ENCODE data around the gene SDK1. TPM values are rescaled to one million over a fixed set of nuclear protein-coding genes. Genes with fewer than 3 reads are reported as not detected.
"Not testable (repeated sequence)": the region's sequence is repeated elsewhere in the genome, so short reads cannot be mapped to it uniquely, and the experiment has no call there.

SDK1 gene
- total and polyA plus RNA-seq, 2 donors: 9.8 to 15.1 TPM

GRCh38 chr7:3705258-3705657, 404.2 kb downstream of the SDK1 start:
- 98% methylated on average over 1 of the region's 1 CpG for WGBS
- DNase-seq (ENCODE audit: extremely low spot score): no peak
- Histone ChIP-seq H3K4me1 (ENCODE audit: insufficient read depth) (no peaks in the 10 kb centered on the region), H3K4me3 (ENCODE audit: low read depth, low read length) (no peak overlapping the region), H3K36me3 (ENCODE audit: insufficient read depth) (no peaks in the 10 kb centered on the region), H3K27ac (ENCODE audit: low read depth) (no peak overlapping the region)

DNA sequence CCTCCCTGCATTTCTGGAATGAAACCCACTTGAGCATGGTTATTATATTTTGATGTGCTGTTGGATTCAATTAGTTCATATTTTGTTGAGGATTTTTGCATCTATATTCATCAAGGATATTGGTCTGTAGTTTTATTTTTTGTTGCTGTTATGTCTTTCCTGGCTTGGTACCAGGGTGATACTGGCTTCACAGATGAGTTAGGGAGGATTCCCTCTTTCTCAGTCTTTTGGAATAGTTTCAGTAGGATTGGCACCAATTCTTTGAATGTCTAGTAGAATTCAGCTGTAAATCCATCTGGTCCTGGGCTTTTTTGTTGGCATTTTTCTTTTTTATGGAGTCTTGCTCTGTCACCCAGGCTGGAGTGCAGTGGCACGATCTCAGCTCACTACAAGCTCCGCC, 405.0 kb downstream of the SDK1 start:
- not testable (repeated sequence) for H3K4me1 ChIP-seq (ENCODE audit: insufficient read depth); H3K27ac ChIP-seq (ENCODE audit: low read depth); H3K36me3 ChIP-seq (ENCODE audit: insufficient read depth); DNase-seq (ENCODE audit: extremely low spot score); H3K4me3 ChIP-seq (ENCODE audit: low read depth, low read length)
- WGBS: 94% methylated on average over 2 of the region's 2 CpGs

DNA sequence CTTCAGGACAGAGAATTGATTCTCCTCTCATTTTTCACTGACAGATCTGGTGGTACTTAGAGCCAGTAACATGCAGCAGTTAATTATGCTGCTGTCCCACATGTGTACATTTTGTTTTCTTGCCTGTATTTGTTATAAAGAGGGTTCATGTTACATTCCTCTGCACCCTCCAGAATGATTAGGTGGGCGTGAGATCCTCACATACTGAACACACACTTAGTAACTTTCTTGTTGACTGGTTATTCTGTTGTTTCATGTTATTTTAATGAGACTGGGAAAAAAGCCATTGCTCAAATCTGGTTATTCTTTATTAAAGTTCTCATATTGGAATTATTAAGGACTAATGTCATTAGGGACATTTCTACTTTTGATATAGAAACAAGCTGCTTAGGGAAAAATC, 409.1 kb downstream of the SDK1 start:
- no peak for DNase-seq (ENCODE audit: extremely low spot score)
- Histone ChIP-seq H3K4me1 (ENCODE audit: insufficient read depth) (no peaks in the 10 kb centered on the region), H3K4me3 (ENCODE audit: low read depth, low read length) (no peak overlapping the region), H3K36me3 (ENCODE audit: insufficient read depth) (no peaks in the 10 kb centered on the region), H3K27ac (ENCODE audit: low read depth) (no peak overlapping the region)
- WGBS: 81% methylated on average over 1 of the region's 1 CpG

- Histone ChIP-seq H3K4me3 (ENCODE audit: low read depth, low read length) (no peak overlapping the region), H3K4me1 (ENCODE audit: insufficient read depth) (no peaks in the 10 kb centered on the region), H3K36me3 (ENCODE audit: insufficient read depth) (no peaks in the 10 kb centered on the region), H3K27ac (ENCODE audit: low read depth) (no peak overlapping the region)
- no peak for DNase-seq (ENCODE audit: extremely low spot score)
- WGBS: 43% methylated on average over 5 of the region's 5 CpGs
These were observed 409.5 kb downstream of the SDK1 start for GRCh38 chr7:3710531-3710930.

DNA sequence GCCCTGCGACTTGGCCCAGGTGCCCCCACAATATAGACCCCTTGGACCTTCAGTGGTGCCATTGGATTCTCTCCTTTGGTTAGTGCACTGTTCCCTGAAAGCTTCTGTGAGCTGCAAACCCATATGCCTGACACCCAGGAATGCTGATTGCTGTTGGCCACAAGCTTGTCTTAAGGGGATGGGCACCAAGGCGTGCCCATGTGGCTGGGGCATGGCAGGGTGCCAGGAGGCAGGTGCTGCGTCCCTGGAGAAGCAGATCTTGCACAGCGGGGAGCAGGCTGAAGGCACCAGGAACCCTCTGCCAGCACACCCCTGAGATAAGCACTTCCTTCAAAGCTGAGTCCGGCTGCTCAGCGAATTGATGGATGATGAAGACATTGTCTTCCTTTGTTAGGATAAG, 411.8 kb downstream of the SDK1 start:
- H3K4me3 ChIP-seq (ENCODE audit: low read depth, low read length): no peak overlapping the region
- no peak overlapping the region for H3K27ac ChIP-seq (ENCODE audit: low read depth)
- no peak for DNase-seq (ENCODE audit: extremely low spot score)
- no peaks in the 10 kb centered on the region for H3K4me1 ChIP-seq (ENCODE audit: insufficient read depth)
- WGBS: 80% methylated on average over 6 of the region's 6 CpGs
- no peaks in the 10 kb centered on the region for H3K36me3 ChIP-seq (ENCODE audit: insufficient read depth)

DNA sequence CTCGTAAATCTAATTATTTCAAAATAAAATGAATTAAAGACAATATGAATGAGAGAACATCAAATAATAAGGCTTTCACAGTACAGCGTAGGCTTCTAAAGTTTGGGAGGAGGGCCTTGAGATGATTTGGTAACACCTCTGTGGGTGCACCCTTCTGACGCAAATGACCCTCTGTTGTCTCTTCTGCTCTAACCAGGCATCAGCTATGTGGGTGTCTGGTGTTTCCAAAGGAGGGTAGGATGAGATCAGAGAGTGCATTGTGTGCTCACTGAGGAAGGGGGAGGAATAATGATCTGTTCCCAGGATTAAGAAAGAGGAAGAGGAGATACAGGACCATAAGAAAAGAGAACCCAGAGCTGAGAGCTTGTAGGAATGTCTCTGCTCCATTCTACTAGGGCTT, 420.4 kb downstream of the SDK1 start:
- DNase-seq (ENCODE audit: extremely low spot score): no peak
- H3K4me1 ChIP-seq (ENCODE audit: insufficient read depth): no peaks in the 10 kb centered on the region
- 96% methylated on average over 3 of the region's 3 CpGs for WGBS

DNA sequence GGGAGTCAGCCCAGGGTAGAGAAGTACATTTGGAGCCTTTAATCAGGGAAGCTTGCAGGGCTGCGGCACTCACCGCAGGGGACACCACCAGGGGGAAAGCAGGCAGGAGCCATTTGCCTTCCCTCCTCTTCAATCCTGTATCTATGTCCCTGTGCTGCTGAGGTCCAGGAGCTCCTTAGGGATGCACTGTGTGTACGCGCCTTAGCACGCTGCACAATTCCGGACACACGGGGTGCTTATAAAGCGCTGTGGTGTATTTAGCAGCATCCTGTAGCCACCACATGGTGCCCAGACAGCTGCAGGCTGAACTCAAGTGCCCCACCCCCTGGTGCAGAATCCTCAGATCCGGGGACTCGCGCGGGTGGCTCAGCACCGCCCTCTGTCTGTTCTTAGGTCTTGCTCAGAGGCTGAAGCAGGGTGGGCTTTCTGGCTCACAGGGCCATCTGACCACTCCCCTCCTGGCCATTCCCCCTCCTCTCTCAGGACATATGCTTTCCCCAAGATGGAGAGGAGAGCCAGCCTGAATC, 421.4 kb downstream of the SDK1 start:
- WGBS: 31% methylated on average over 13 of the region's 13 CpGs
- no peak overlapping the region for H3K27ac ChIP-seq (ENCODE audit: low read depth)
- H3K4me1 ChIP-seq (ENCODE audit: insufficient read depth): no peaks in the 10 kb centered on the region
- DNase-seq (ENCODE audit: extremely low spot score): no peak
- no peak overlapping the region for H3K4me3 ChIP-seq (ENCODE audit: low read depth, low read length)
- H3K36me3 ChIP-seq (ENCODE audit: insufficient read depth): no peaks in the 10 kb centered on the region

More for the DNA sequence above, 420.4 kb downstream of the SDK1 start:
- no peaks in the 10 kb centered on the region for H3K36me3 ChIP-seq (ENCODE audit: insufficient read depth)
- no peak overlapping the region for H3K4me3 ChIP-seq (ENCODE audit: low read depth, low read length)
- no peak overlapping the region for H3K27ac ChIP-seq (ENCODE audit: low read depth)

DNA sequence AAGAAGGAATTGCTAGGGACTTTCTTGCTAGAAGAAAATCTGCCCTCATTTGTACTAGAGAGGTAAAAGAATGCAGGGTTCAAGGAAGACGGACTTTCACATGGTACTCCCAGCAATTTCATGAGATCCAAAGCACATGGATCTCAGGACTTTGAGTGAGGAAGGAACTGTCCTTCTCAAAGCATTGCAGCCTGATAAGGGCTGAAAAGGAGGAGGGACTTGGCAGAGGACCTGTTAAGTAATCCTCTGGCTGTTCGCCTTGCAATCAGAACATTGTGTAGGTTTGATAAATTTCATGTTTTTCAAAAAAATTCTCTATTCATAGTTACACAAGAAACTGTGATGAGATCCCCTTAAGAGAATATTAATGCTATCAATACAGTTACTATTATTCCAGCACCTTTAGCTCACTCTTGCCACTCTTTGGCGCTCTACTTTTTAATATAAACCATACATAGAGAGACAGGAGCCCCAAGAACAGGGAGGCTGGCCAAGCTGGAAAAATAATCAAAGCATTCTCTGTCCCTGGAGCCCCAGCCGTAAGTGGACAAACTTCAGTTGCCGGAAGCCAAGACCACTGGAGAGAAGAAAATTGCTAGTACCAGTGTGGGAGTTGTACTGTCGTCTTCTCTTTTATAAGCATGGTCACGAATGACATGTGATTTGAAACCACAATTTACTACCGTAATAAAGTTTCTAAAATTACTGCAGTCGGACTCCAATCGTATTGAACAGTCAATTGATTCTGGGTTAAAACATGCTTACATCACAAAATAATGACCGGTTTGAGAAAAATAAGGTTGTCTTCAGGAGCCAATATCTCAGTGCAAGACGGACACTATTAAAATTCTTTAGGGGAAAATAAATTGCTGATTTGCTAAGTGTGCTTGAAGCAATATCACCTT, 424.4 kb downstream of the SDK1 start:
- WGBS: 76% methylated on average over 12 of the region's 12 CpGs
- no peak for DNase-seq (ENCODE audit: extremely low spot score)
- H3K27ac ChIP-seq (ENCODE audit: low read depth): no peak overlapping the region

DNA sequence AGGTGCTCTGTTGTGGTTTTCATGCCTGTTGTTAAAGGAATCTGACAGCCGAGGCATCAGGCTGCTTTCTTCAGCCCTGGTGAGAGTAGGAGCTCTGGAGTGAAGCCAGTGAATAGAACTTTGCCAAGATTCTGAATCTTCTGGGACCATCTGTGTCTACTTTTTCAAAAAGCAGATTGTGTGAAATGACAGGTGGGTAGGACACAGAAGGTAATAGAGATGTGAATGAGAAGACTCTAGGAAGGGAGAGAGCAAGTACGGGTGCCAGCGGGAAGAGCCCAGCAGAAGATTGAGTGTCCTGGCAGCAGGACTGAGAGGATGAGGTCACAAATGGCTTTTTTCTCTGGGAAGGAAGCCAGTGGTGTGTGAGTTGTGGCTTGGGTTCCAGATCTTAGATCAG, 429.2 kb downstream of the SDK1 start:
- Histone ChIP-seq H3K4me3 (ENCODE audit: low read depth, low read length) (no peak overlapping the region), H3K27ac (ENCODE audit: low read depth) (no peak overlapping the region), H3K4me1 (ENCODE audit: insufficient read depth) (no peaks in the 10 kb centered on the region), H3K36me3 (ENCODE audit: insufficient read depth) (no peaks in the 10 kb centered on the region)
- WGBS: 65% methylated on average over 3 of the region's 3 CpGs
- no peak for DNase-seq (ENCODE audit: extremely low spot score)

More for the DNA sequence above, 424.4 kb downstream of the SDK1 start:
- Histone ChIP-seq H3K36me3 (ENCODE audit: insufficient read depth) (no peaks in the 10 kb centered on the region), H3K4me3 (ENCODE audit: low read depth, low read length) (no peak overlapping the region), H3K4me1 (ENCODE audit: insufficient read depth) (no peaks in the 10 kb centered on the region)

DNA sequence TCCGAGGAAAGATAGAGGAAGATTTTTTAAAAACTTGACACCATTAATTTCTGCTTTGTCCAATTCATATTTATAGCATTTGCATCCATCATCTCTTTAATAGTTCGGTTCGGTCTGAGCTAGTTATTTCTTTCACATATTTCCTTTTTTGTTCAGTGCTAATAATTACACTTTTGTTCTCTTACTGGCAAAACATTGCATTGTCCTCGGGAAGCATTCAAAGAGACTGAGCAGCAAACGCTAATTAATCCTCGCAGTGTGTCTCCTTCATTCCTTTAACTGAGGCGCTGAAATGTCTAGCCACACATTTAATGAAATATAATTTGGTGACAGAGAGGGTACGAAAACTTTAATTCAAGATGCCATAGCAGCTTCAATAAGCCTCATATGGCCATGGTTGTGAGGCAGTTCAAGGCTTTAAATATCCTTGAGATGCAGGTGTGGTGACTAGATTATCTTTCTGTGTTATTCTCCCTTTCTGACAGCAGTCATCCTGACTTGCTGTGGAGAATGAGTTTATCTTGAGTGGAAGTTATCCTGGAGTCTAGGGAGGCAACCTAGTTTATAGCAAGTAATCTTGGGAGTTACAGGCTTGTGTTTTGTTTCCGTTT, 431.4 kb downstream of the SDK1 start:
- H3K36me3 ChIP-seq (ENCODE audit: insufficient read depth): no peaks in the 10 kb centered on the region
- no peak overlapping the region for H3K4me3 ChIP-seq (ENCODE audit: low read depth, low read length)
- 90% methylated on average over 9 of the region's 9 CpGs for WGBS

GRCh38 chr7:3733541-3734140, 432.6 kb downstream of the SDK1 start:
- H3K27ac ChIP-seq (ENCODE audit: low read depth): no peak overlapping the region
- 46% methylated on average over 11 of the region's 11 CpGs for WGBS
- H3K4me1 ChIP-seq (ENCODE audit: insufficient read depth): no peaks in the 10 kb centered on the region
- no peak for DNase-seq (ENCODE audit: extremely low spot score)
- H3K36me3 ChIP-seq (ENCODE audit: insufficient read depth): no peaks in the 10 kb centered on the region
- H3K4me3 ChIP-seq (ENCODE audit: low read depth, low read length): no peak overlapping the region

More for the DNA sequence above, 431.4 kb downstream of the SDK1 start:
- Histone ChIP-seq H3K27ac (ENCODE audit: low read depth) (no peak overlapping the region), H3K4me1 (ENCODE audit: insufficient read depth) (no peaks in the 10 kb centered on the region)
- DNase-seq (ENCODE audit: extremely low spot score): no peak

GRCh38 chr7:3738964-3739363, 437.9 kb downstream of the SDK1 start:
- H3K27ac ChIP-seq (ENCODE audit: low read depth): no peak overlapping the region
- 90% methylated on average over 1 of the region's 1 CpG for WGBS
- H3K4me3 ChIP-seq (ENCODE audit: low read depth, low read length): no peak overlapping the region
- H3K36me3 ChIP-seq (ENCODE audit: insufficient read depth): no peaks in the 10 kb centered on the region
- no peak for DNase-seq (ENCODE audit: extremely low spot score)
- no peaks in the 10 kb centered on the region for H3K4me1 ChIP-seq (ENCODE audit: insufficient read depth)

DNA sequence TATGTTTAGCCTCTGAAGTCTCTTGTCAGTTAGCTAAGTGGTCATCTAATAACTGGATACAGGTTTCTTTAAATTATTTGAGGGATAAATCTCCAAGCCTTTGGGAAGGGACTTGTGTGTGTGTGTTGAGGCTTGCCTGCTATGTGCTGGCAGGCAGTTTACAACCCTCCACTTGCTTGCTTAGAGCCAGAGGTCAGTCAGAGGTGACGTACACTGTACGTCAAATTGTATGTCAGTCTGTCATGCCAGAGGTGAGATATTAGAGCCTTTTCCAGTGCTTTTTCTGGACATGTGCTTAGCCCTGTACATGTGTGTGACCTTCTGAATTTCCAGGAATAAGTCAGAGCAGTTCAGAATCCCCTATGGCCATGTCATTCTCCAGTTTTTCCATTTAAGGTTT, 438.9 kb downstream of the SDK1 start:
- H3K4me1 ChIP-seq (ENCODE audit: insufficient read depth): no peaks in the 10 kb centered on the region
- DNase-seq (ENCODE audit: extremely low spot score): no peak
- H3K27ac ChIP-seq (ENCODE audit: low read depth): no peak overlapping the region
- 84% methylated on average over 2 of the region's 2 CpGs for WGBS
- H3K36me3 ChIP-seq (ENCODE audit: insufficient read depth): no peaks in the 10 kb centered on the region
- no peak overlapping the region for H3K4me3 ChIP-seq (ENCODE audit: low read depth, low read length)

DNA sequence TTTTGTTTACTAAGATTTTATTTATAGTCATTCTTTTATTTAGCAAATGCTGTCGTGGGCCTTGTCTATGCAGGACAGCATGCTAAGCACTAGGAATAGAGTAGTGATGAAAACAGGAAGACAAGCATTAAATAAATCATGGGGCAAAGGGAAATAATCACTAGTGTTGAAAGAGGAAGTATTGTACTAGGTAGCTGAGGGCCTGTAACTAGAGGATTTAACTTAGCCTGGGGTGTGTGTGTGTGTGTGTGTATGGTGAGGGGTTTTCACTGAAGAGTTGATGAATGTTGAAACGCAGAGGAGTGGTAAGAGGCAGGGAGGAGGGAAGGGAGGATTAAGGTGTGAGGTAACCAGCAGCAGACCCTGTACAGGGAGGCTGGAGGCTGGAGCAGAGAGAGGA, 446.4 kb downstream of the SDK1 start:
- no peaks in the 10 kb centered on the region for H3K36me3 ChIP-seq (ENCODE audit: insufficient read depth)
- no peaks in the 10 kb centered on the region for H3K4me1 ChIP-seq (ENCODE audit: insufficient read depth)
- WGBS: 58% methylated on average over 2 of the region's 2 CpGs

More for the DNA sequence above, 446.4 kb downstream of the SDK1 start:
- Histone ChIP-seq H3K4me3 (ENCODE audit: low read depth, low read length) (no peak overlapping the region), H3K27ac (ENCODE audit: low read depth) (no peak overlapping the region)
- no peak for DNase-seq (ENCODE audit: extremely low spot score)
